HG02678 (cell line): ENCODE measurements around the gene FLCN.

ENCODE experiments used
- ATAC-seq: cut with Tn5 transposase; IDR thresholded peaks from one replicate; pipeline ENCODE4 v1.9.1; 2021; ENCODE audit warnings: mild to moderate bottlenecking, moderate library complexity; ENCODE audit not compliant: unreplicated experiment

Gene FLCN

GRCh38 chr17:17239832-17240231 is 2.9 kb upstream of the FLCN start:
- ATAC-seq = no peak

DNA sequence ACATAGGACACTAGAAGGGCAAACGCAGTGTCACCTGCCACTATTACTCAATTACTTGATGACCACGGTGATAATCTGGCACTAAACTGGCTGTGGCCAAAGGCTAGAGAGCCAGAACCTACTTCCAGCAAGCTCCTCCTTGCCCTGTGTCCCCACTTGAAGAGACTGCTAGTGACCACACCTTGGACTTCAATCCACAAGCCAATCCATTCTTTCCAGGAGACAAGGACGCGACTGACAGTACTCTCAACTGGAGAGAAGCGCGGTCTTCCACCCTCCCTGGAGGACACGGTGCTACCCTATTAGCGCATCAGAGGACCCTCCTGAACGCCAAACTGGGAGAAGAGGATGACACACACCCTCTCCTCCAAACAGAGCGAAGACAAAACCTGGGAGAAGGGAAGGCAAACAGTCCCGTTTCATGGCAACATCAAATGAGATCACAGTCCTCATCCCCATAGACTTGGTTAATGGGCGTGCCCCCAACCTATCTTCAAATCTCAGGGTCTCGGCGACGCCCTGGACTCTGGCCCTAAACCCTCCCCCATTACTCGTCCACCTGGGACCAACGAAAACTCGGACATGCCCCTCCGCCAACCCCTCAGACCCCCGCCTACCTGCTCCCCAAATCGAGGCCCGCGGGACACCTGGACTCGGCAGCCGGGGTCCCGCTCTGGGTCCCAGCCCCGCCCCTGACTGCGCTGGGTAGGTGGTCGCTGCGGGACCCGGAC is 508 bp downstream of the FLCN start:
- ATAC-seq = no peak

- no peak for ATAC-seq
Observed at GRCh38 chr17:17235212-17236174, 1.5 kb downstream of the FLCN start.

GRCh38 chr17:17232303-17232621 is 4.7 kb downstream of the FLCN start:
- no peak for ATAC-seq

DNA sequence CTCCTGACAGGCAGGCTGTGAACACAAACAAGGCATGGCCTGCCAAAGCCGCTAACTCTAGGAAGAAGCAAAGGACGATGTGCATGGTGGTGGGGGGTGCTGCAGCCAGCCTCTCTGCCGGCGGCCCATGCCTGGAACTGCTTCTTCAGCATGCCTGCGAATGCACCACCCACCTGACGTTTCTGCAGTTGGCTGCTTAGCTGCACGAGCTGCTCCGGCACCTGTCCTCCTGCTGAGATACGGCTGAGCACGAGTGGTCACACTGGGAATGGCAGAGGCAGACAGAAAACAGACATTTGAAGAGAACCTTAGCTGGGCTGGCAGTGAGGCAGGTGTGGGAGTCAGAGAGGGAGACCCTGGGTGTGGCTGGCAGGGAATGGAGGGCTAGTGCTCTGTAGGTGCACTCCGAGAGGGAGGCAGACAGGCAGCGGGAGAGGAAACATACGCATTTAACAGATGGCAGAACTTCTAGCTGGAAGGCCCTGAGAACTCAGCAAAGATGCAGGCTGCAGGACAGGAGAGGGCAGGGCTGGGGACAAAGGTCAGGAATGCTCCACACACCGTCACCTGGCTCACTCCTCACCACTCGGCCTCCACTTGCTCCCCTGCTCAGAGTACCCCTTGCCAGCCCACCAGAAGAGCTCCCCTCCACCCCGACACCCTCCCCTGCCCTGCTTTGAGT is 5.2 kb downstream of the FLCN start:
- no peak for ATAC-seq

GRCh38 chr17:17229416-17230384 is 7.3 kb downstream of the FLCN start:
- no peak for ATAC-seq

- no peak for ATAC-seq
Observed at GRCh38 chr17:17228521-17229279, 8.3 kb downstream of the FLCN start.

DNA sequence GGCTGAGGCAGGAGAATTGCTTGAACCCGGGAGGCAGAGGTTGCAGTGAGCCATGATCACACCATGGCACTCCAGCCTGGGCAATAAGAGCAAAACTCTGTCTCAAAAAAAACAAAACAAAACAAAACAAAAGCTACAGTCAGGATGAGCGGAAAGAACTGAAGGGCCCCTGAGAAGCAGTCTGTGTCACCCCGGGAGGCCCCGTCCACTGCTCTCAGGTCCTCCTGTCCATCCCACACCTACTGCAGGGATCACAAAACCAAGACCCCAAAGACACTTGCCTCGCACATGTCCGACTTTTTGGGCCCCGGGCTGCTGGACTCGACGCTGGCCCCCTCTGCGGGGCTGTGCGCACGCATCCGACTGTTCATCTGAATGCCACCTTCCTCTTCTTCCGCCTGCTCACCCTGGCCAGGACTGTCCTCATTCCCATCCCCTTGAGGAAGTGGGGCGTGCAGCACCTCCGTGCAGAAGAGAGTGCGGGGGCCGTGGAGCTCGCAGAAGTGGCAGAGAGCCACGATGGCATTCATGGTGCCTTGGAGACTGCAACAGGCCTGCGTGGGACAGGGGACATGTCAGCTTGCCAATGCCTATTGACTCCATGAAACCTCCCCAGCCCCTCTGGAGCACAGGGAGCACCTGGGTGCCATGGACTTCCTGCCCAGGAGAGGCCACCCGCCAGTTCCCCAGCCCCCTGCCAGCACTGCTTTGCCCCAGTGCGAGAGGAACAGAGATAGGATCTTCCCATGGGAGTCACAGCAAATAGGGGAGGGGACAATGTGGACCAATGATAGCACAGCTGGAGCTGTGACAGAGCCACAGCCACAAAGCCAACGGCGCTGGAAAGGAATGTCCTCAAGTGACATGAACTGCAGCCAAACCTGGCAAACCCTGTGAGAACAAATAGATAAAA is 9.1 kb downstream of the FLCN start:
- no peak for ATAC-seq

DNA sequence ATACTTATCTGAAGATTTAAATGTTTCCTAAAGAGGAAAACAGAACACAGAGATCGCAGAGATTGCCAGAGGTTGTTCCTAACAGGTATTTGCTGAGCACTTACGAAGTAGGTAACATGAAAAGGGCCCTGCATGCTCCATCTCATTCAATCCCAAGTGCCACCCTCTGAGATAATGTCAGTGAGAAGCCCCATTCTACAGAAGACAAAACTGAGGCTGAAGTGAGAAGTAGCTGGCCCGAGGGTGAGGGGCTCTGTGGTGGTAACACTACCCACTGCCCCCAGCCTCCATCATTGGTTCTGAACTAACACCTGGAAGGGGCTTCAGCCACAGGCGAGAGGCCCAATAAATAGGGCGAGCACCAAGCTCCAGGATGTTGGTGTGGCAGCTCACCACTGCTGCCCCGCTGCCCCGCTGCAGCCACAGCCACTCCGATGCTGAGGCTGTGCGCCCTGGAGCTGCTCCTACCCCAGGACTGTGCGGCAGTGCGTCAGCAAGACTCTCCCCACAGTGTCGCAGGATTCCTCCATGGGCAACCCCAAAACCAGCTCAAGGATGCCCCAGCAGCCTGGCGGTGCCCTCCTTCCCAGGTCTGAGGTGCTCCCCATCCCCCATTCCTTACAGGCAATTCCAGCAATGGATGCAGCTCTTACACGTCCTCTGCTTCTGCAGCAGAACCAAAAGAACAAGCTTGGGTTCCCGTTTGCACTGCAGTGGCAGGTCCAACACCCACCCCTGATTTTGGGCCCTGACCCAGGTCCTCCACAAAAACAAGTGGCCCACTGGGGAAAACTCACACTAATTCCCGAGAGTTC is 10.3 kb downstream of the FLCN start:
- ATAC-seq = no peak

- no peak for ATAC-seq
Observed at GRCh38 chr17:17225901-17226300, 11.1 kb downstream of the FLCN start.

DNA sequence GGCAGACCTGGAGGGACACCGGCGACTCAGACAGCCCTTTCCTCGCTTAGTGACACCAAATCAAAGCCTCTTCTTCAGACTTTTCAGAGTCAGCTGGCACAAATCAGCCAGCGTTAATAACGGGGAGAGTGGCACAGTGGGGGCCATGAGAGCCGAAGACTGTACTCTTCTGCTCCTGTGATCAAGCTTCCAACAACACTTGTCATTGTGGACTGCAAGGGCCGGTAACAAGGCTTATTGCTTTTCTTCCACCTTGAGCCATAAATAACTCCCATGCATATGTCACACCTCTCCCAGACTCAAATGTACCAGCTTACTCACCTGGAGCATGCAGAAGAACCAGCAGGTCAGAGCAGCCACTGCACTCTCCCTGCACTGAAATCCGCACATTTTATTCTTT is 12.8 kb downstream of the FLCN start:
- no peak for ATAC-seq

- no peak for ATAC-seq
Observed at GRCh38 chr17:17223736-17224135, 13.2 kb downstream of the FLCN start.

DNA sequence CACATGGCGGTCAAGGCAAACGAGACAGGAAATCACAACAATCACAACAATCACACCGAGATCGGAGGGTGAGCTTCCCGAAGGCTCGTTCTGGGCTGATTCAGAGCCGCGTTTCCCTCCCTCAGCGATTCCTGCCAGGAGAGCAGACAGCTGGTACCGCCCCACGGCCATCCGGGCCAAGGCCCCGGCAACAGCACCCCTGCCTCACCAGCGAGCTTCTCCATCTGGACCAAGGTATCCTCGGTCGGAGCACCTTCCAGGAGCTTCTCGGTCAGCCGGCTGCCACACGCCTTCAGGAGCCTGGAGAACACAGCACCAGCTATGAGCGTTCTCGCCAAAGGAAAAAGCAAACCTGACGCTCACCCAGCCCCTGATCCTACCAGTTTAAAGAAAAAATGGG is 15.6 kb downstream of the FLCN start:
- ATAC-seq = no peak

DNA sequence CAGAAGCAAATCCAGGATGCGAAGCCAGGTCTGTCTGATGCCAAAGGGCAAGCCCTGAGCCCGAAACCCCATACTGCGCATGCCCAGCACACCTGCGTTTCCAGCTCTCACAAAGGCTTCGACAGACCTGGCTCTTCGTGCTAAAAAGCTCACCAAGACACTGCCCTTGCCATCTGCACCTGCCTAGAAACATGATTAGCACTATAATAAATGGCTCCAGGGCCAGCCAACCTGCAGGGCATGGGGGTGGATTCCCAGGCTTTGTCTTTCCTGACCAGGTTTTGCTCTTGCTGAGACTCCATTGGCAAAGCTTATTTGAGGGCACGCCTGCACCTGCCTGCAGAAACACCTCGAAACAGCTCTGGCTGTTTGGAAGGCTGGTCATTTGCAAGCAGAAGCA is 16.4 kb downstream of the FLCN start:
- ATAC-seq = no peak

DNA sequence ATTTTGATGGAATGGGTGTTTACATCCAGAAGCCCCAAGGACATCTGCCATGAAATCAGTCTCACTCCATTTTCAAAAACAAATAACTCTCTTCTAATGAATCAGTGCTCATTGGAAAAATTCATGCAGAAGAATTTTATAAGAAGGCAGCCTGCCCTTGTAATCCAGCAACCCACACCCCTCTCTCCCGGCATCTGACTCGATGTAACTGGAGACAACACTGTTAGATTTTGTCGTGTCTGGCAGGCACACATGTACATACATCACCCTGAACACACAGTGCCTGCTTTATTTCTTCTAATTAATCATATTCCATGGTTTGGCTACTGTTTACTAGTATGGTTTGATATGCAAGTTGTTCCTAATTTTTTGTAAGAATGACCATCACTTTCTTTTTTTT is 19.0 kb downstream of the FLCN start:
- no peak for ATAC-seq

DNA sequence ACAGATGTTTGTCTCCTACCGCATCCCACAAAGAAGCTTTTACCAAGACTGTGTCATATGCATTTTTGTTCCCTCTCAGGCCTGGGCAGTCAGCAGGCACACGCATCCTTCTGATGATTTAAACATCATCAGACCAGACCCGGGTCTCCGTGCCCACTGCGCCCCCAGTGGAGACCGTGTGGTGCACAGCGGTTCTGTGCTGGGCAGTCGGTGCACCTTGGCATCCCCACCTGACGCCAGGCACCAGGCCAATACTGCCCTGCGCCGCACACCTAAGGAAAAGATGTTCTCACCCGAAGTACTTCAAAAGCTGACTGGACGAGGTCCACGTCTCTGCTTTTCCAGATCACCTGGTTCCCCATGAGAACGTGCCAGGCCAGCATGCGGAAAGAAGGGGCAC is 20.2 kb downstream of the FLCN start:
- ATAC-seq = no peak

DNA sequence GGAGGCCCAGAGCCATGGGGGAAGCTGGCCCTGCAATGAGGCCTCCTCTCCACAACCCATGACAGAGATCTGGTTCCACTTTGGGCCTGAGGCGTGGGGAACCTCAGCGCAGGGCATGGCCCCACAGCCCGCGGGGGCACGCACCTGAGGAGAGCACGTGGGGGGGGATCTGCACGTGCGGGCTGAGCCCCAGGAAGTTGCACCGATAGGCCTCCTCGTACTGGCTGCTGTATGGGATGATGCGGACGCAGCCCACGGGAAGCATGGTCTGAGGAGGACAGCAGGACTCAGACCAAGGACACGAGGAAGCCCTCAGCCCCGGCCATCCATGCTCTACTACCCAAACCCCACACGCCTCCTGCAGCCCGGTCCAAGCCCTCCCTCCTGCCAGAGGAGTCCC is 20.7 kb downstream of the FLCN start:
- ATAC-seq = no peak

GRCh38 chr17:17215575-17215974 is 21.4 kb downstream of the FLCN start:
- no peak for ATAC-seq
